GM12865 (cell line): Measurements from ENCODE around the gene NEGR1.

Source experiments
- DNase-seq: peaks from one replicate; pipeline ENCODE4 v3.0.0; 2010; ENCODE audit warnings: low read depth
- H3K4me3 ChIP-seq: 2 replicates; pipeline ENCODE4 v1.5.1; 2011; ENCODE audit warnings: mild to moderate bottlenecking, low read depth, low read length, control low read depth
- CTCF ChIP-seq: IDR thresholded peaks from 2 replicates; pipeline ENCODE4 v1.5.1; 2011; ENCODE audit warnings: low read length, control low read depth, low read depth, inconsistent platforms; ENCODE audit not compliant: insufficient read depth; ENCODE audit errors: missing control alignments

NEGR1 gene

GRCh38 chr1:71640998-71641397 lies 641.3 kb downstream of the NEGR1 start:
- no peak for TF ChIP-seq CTCF
- no peak for DNase-seq
- H3K4me3 ChIP-seq = no peak overlapping the region

- DNase-seq = no peak
- no peak overlapping the region for H3K4me3 ChIP-seq
- no peak for TF ChIP-seq CTCF
Measured at GRCh38 chr1:71640116-71640515, 642.2 kb downstream of the NEGR1 start.

GRCh38 chr1:71638081-71638766 lies 644.1 kb downstream of the NEGR1 start:
- H3K4me3 ChIP-seq = no peak overlapping the region
- no peak for TF ChIP-seq CTCF
- no peak for DNase-seq

- no peak for TF ChIP-seq CTCF
- no peak overlapping the region for H3K4me3 ChIP-seq
- DNase-seq = no peak
Measured at GRCh38 chr1:71635568-71635967, 646.8 kb downstream of the NEGR1 start.

- H3K4me3 ChIP-seq = no peak overlapping the region
- DNase-seq = no peak
- TF ChIP-seq CTCF = no peak
Measured at GRCh38 chr1:71634159-71634558, 648.2 kb downstream of the NEGR1 start.

GRCh38 chr1:71630073-71630472 lies 652.3 kb downstream of the NEGR1 start:
- H3K4me3 ChIP-seq = no peak overlapping the region
- TF ChIP-seq CTCF = no peak
- DNase-seq = no peak

GRCh38 chr1:71625004-71625403 lies 657.3 kb downstream of the NEGR1 start:
- no peak overlapping the region for H3K4me3 ChIP-seq
- DNase-seq = no peak
- no peak for TF ChIP-seq CTCF
